ENCODE data around the gene AFF4.

- TF ChIP-seq SP1 (CRISPR knock-in tag; conservative IDR thresholded peaks at IDR 0.05) (no peak), CTCF (IDR thresholded peaks at IDR 0.05) (no peak), RELA (CRISPR knock-in tag; IDR thresholded peaks at IDR 0.05; ENCODE audit: borderline replicate concordance) (no peak), ZNF416 (CRISPR knock-in tag; IDR thresholded peaks at IDR 0.05) (no peak), AFF4 (CRISPR knock-in tag; IDR thresholded peaks at IDR 0.05; ENCODE audit: borderline replicate concordance) (no peak), ATF3 (CRISPR knock-in tag; conservative IDR thresholded peaks at IDR 0.05) (no peak), HMGXB4 (CRISPR knock-in tag; IDR thresholded peaks at IDR 0.05) (no peak)
- TF ChIP-seq, protein P1, sequence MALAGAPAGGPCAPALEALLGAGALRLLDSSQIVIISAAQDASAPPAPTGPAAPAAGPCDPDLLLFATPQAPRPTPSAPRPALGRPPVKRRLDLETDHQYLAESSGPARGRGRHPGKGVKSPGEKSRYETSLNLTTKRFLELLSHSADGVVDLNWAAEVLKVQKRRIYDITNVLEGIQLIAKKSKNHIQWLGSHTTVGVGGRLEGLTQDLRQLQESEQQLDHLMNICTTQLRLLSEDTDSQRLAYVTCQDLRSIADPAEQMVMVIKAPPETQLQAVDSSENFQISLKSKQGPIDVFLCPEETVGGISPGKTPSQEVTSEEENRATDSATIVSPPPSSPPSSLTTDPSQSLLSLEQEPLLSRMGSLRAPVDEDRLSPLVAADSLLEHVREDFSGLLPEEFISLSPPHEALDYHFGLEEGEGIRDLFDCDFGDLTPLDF (CRISPR knock-in tag; IDR thresholded peaks at IDR 0.05), result no peak
- TF ChIP-seq, protein P2, sequence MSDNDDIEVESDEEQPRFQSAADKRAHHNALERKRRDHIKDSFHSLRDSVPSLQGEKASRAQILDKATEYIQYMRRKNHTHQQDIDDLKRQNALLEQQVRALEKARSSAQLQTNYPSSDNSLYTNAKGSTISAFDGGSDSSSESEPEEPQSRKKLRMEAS (CRISPR knock-in tag; IDR thresholded peaks at IDR 0.05), result no peak
Measured at GRCh38 chr5:132887283-132887682, 76.2 kb downstream of the AFF4 start.
